ENCODE results near the gene OBSCN.

Gene OBSCN

GRCh38 chr1:228308085-228308601 is 100.3 kb downstream of the OBSCN start:
- no peak for ATAC-seq

DNA sequence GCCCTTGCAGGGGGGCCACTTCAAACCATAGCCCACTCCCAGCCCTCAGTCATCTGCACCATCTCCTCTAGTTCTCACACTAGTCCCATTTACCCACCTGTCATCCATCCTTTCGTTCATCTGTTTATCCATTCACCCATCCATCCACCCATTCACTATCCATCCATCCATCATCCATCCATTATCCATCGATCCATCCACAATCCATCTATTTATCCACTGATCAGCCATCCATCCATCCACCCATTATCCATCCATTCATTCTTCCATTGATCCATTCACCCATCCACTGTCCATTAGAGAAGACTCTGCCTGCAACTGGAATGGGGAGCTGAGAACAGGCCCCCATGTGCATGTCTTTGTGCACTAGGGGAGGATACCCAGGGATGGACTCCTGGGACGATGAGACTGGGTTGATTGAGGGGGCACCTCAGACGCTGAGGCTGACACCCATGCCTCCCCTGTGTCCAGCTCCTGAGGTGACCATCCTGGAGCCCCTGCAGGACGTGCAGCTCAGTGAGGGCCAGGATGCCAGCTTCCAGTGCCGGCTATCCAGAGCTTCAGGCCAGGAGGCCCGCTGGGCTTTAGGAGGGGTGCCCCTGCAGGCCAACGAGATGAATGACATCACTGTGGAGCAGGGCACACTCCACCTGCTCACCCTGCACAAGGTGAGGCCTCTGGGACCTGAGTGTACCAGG is 100.9 kb downstream of the OBSCN start:
- ATAC-seq (no peak), DNase-seq (no peak)

More at GRCh38 chr1:228308085-228308601, 100.3 kb downstream of the OBSCN start:
- DNase-seq, result no peak

DNA sequence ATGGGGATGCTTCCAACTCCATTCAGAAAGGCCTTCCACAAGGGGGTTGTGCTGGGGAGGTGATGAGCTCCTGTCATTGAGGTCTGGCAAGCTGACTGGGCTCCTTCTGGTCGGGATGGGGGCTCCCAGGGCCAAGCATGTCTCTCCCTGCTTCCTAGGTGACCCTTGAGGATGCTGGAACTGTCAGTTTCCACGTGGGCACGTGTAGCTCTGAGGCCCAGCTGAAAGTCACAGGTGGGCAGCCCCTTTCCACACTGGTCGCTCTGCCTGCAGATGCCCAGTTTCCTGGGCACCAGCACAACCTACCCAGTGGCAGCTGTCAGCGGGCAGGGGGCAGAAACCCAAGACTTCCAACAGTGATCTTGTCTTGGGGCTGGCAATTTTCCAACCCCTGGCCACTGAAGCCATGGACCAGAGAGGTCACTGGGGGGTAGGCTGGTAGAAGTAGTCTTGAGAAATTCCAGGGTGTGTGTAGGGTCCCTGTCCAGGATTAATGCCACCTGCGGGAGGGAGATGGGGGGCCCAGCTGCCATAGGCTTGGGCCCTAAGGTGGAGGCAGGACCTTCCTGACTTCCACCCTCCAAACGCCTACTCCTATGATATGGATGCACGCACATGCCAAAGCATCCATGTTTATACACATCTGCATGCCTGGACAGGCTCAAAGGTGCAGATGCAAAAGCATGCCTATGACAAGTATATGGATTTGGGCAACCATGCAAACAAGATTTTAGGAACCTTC is 101.7 kb downstream of the OBSCN start:
- no peak for ATAC-seq
- no peak for DNase-seq

- DNase-seq (no peak), ATAC-seq (no peak)
Observed at GRCh38 chr1:228310162-228310792, 102.4 kb downstream of the OBSCN start.

GRCh38 chr1:228311091-228311490 is 103.2 kb downstream of the OBSCN start:
- DNase-seq (no peak), ATAC-seq (no peak)

DNA sequence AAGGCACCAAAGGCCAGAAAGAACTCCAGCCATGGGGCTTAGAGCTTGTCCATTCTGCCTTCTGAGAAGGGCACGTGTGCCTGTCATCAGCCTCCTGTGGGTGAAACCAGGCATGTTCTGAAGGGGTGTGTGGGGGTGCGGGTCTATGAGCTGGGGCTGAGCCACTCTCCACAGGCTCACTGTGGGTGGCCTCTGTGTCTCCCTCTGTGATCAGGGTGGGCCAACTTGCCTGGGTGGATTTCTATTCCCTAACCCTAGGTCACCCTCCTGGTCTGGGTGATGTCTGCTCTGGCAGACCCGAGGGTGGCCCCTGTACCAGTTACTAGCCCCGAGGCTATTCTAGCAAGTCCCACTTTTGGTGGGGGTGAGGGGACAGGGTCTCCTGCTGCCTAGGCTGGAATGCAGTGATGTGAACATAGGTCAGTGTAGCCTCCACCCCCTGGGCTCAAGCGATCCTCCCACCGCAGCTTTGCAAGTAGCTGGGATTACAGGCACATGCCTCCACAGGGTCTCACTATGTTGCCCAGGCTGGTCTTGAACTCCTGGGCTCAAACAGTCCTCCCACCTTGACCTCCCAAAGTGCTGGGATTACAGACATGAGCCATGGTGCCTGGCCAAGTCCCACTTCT is 104.4 kb downstream of the OBSCN start:
- ATAC-seq (no peak), DNase-seq (no peak)

GRCh38 chr1:228313536-228314277 is 105.9 kb downstream of the OBSCN start:
- DNase-seq (no peak), ATAC-seq (no peak)

- DNase-seq, result no peak
- ATAC-seq, result no peak
Observed at GRCh38 chr1:228314315-228314657, 106.4 kb downstream of the OBSCN start.

DNA sequence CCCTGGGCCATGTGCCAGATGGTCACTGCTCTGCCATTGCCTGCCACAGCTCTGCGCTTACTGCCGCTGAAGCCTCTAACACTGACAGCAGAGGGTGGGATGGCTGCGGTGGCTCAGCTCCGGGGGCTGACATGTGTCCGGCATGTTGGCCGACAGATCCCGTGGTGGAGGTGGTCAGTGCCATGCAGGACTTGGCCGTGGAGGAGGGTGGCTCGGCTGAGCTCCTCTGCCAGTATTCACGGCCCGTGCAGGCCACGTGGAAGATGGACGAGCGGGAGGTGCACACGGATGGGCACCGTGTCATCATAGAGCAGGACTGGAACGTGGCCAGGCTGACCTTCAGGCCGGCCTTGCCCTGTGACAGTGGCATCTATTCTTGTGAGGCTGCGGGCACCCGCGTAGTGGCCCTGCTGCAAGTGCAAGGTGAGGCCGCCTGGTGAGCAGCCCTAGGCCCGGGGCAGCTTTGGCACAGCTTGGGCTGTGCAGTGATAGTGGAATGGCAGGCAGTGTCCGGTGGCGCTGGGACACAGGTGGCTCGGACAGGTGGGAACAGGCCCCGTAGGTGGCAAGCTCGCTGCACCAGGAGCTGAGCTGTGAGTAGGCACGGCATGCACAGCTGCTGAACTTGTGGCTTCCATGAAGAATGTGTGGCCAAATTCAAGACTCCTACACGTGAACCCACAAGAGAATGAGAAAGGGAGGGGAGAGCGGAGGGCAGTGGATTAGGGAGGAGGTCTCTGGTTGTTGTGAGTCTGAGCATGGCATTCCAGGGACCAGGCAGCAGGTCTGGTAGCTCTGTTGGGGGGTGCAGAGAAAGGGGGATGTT is 107.0 kb downstream of the OBSCN start:
- ATAC-seq (no peak), DNase-seq (no peak)

DNA sequence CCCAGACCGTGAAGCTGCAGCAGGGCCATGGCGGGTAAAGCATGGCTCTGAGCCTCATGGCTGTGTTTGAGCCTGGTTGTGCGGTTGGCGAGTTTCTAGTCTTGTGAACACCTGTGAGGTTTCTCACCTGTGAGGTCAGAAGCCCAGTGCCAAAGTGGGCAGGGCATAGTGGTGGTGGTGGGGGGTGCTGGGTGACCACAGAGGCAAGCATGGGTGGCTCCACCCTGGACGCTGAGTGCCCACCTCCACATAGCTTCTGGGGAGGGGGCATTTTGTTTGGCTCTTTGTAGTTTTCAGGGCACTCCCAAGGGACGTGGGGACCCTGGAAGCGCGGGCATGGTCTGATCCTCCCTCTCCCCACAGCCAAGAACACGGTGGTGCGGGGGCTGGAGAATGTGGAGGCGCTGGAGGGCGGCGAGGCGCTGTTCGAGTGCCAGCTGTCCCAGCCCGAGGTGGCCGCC is 107.7 kb downstream of the OBSCN start:
- no peak for DNase-seq
- no peak for ATAC-seq

GRCh38 chr1:228315945-228316588 is 108.2 kb downstream of the OBSCN start:
- no peak for DNase-seq
- ATAC-seq, result no peak

- no peak for DNase-seq
- peak; percentile 10 for ATAC-seq
Observed at GRCh38 chr1:228316589-228317387, 108.9 kb downstream of the OBSCN start.

GRCh38 chr1:228317411-228317828 is 109.6 kb downstream of the OBSCN start:
- ATAC-seq (no peak), DNase-seq (no peak)

DNA sequence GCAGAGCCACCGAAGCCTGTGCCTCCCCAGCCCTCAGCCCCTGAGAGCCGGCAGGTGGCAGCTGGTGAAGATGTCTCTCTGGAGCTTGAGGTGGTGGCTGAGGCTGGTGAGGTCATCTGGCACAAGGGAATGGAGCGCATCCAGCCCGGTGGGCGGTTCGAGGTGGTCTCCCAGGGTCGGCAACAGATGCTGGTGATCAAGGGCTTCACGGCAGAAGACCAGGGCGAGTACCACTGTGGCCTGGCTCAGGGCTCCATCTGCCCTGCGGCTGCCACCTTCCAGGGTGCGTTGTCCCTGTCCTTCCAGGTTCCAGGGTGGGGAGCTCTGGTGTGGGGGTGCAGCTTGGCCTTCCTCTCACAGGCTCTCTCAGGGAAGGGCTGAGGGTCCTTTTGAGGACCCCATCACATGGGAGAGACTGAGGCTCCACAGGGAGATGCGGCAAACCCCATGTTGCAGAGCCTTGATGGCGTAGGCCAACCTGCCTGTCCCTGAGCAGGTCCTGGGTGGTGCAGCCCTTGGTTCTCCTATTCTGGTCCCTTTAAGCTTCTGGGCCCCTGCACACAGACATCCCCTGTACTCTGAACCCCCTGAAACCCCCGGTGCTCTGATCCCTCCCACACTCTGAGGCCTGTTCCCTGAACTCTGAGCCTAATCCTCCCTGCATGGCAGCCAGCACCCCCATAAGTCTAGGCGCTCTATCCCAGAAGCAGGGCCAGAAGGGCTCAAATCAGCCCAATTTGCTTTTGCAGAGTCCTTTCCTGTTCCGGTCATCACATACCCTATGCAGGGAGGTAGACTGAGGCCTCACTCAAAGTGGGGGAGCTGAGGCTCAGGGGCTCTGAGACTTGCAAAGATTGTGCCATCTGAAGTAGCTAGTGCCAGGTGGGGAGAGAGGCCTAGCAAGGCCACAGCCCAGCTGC is 110.3 kb downstream of the OBSCN start:
- ATAC-seq, result no peak
- DNase-seq, result no peak

- ATAC-seq (no peak), DNase-seq (no peak)
Observed at GRCh38 chr1:228318823-228319241, 111.0 kb downstream of the OBSCN start.

DNA sequence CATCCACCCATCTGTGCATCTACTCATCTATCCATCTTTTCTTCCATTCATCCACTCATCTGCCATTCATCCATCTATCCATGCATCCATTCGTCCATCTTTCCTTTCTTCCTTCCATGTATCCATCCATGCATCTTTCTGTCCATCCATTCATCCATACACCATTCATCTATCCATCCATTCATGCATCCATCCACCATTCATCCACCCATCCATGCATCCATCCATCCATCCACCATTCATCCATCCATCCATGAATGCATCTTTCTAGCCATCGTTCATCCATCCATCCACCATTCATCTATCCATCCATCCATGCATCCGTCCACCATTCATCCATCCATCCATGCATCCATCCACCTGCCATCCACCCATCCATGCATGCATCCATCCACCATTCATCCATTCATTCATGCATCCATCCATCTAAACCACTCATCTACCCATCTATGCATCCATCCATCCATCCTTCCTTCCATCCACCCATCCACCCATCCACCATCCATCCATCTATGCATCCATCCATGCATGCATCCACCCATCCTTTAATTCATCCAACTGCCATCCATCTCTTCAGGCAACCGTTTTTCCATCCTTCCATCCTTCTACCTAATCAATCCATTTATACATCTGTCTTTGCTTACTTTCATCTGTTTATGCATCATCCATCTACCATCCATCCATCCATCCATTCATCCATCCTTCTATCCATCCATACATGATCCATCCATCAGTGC is 111.7 kb downstream of the OBSCN start:
- DNase-seq (no peak), ATAC-seq (no peak)

DNA sequence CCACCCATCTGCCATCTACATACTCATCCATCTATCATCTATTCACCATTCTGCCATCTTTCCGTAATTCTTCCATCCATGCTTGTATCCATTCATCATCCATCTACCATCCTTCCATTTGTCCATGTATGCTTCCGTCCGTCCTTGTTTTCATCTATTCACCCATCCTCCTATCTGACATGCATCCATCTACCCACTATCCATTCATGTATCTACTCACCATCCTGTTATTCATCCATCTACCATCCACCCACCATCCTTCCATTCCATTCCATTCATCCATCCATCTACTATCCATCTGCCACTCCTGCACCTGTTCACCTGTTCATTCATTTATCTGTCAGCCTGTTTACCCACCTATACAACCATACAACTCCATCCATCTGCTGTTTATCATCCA is 112.5 kb downstream of the OBSCN start:
- ATAC-seq, result no peak
- no peak for DNase-seq

- ATAC-seq, result no peak
- DNase-seq, result no peak
Observed at GRCh38 chr1:228321435-228321834, 113.6 kb downstream of the OBSCN start.
